SJCRH30 (cell line): ENCODE data around the gene BRSK1. TPM values are rescaled to one million over a fixed set of nuclear protein-coding genes. Genes with fewer than 3 reads are reported as not detected.

Experiments used
- DNase-seq, 2 experiments: peaks; one replicate each; pipeline ENCODE4 v3.0.0-alpha.2; 2015 to 2020
- H3K27ac ChIP-seq: fragments of 250-450 bp; sonication (Bioruptor Pico); 2 replicates; pipeline ENCODE4 v1.5.1; 2020; ENCODE audit warnings: mild to moderate bottlenecking, moderate library complexity
- H3K27me3 ChIP-seq: fragments of 250-450 bp; sonication (Bioruptor Pico); 2 replicates; pipeline ENCODE4 v1.5.1; 2020; ENCODE audit warnings: mild to moderate bottlenecking, moderate library complexity
- H3K36me3 ChIP-seq: fragments of 250-450 bp; sonication (Bioruptor Pico); 2 replicates; pipeline ENCODE4 v1.5.1; 2020; ENCODE audit warnings: mild to moderate bottlenecking, moderate library complexity
- H3K4me1 ChIP-seq: fragments of 250-450 bp; sonication (Bioruptor Pico); 2 replicates; pipeline ENCODE4 v1.5.1; 2020; ENCODE audit warnings: mild to moderate bottlenecking, moderate library complexity
- H3K4me3 ChIP-seq: fragments of 250-450 bp; sonication (Bioruptor Pico); 2 replicates; pipeline ENCODE4 v1.5.1; 2020; ENCODE audit warnings: mild to moderate bottlenecking, moderate library complexity
- H3K9me3 ChIP-seq: fragments of 250-450 bp; sonication (Bioruptor Pico); replicated peaks from 2 replicates; pipeline ENCODE4 v1.5.1; 2020; ENCODE audit warnings: mild to moderate bottlenecking, moderate library complexity
- total RNA-seq: library from RNA; depleted of rRNA; stranded (reverse); fragments of >200 nt; shearing (Covaris generic); gene quantifications from 2 replicates; pipeline ENCODE4 v1.2.3, GENCODE V29; 2014

The BRSK1 gene
- total RNA-seq, 1 experiment from 2014 or later: 13.2 TPM

DNA sequence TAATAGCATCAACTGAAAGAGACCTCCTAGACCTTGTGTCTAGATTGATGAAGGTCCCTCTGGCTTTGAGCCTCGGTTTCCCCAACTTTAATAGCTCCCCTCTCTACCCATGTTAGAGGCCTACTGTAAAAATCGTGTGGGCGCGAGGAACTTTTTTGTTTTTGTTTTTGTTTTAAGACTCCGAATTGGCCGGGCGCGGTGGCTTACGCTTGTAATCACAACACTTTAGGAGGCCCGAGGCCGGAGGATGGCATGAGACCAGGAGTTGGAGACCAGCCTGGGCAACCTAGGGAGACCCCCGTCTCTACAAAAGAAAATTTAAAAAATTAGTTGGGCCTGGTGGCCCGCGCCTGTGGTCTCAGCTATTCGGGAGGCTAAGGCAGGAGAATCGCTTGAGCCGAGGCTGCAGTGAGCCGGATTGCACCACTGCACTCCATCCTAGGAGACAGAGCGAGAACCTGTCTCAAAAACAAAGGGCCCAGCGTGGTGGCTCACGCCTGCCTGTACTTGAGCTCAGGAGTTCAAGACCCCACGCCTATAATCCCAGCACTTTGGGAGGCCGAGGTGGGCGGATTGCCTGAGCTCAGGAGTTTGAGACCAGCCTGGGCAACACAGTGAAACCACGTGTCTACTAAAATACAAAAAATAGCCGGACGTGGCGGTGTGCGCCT is 24.1 kb upstream of the BRSK1 start:
- peak; percentile 35 to 50 for DNase-seq

DNA sequence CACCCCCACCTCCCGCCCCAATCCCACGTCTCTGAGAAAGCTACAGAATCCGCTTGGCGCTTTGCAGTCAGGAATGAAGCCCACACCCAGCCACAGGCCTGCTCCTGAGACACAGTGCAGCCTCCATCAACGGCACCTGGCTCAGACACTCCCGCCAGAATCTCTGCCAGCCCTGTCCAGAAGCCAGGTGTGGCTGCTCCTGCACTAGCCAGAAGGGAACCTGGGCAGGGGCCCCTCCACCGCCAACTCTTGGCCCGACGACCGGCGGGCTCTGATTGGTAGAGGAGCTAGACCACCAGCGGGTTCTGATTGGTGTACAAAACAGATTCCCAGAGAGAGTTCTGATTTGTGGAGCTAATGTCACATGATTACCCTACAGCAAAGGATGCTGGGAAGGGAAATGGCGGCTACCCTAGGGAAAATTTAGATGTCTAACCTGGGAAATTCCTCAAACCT is 22.1 kb upstream of the BRSK1 start:
- DNase-seq: no peak
- H3K27ac ChIP-seq: no peak overlapping the region
- 0 out of 2 replicates have a peak, but pooled peaks cover 2% of the 10 kb centered on the region for H3K9me3 ChIP-seq
- no peaks in the 10 kb centered on the region for H3K36me3 ChIP-seq
- peaks cover 5% of the 10 kb centered on the region; the same call in 1 of the 2 replicates for H3K4me1 ChIP-seq
- H3K27me3 ChIP-seq: no peaks in the 10 kb centered on the region
- no peak overlapping the region for H3K4me3 ChIP-seq

More for the DNA sequence above, 24.1 kb upstream of the BRSK1 start:
- no peaks in the 10 kb centered on the region for H3K27me3 ChIP-seq
- peak overlapping the region; percentile 95 for H3K4me3 ChIP-seq
- H3K4me1 ChIP-seq: peaks cover 5% of the 10 kb centered on the region; the same call in 1 of the 2 replicates
- peak overlapping the region; percentile 79 for H3K27ac ChIP-seq
- no peaks in the 10 kb centered on the region for H3K36me3 ChIP-seq
- H3K9me3 ChIP-seq: no peaks in the 10 kb centered on the region

DNA sequence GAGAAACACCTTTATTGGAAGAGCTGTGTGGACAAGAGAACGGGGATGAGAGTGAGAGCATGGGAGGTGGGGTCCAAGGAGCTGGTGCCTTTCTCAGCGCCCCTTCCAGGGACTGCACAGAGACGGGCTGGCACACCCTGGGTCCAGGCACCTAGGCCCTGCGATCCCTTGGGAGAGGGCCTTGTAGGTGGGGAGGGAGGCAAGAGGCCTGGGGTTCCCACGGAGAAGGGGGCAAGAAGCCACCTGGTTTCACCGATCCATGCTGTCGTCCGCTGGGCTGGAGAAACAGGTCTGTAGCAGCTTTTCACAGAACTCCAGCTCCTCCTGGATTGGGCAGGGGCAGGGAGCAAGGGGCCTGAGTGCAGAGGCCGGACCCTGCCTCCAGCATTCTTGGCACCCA is 21.4 kb upstream of the BRSK1 start:
- Histone ChIP-seq H3K36me3 (no peaks in the 10 kb centered on the region), H3K4me3 (no peak overlapping the region), H3K27ac (no peak overlapping the region), H3K4me1 (peaks cover 2% of the 10 kb centered on the region; the same call in 1 of the 2 replicates), H3K27me3 (no peaks in the 10 kb centered on the region), H3K9me3 (0 out of 2 replicates have a peak, but pooled peaks cover 2% of the 10 kb centered on the region)
- DNase-seq: no peak

DNA sequence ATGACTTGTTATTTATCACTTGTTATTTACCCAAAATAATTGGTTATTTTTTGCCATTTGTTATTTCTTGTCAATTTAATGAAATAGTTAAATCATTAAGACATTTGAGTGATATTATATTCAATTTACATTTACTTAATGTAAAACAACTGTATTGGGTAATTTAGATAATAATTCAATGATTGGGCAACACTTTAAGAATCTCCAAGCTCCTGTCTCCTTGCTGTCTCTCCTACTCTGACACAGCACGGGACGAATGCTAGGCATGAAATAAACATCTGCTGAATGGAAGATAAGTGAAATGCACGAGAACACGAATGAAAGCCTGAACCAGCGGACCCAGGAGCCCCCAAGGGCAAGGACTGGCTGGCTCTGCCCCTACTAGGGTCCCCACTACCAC is 19.3 kb upstream of the BRSK1 start:
- H3K9me3 ChIP-seq: 0 out of 2 replicates have a peak, but pooled peaks cover 2% of the 10 kb centered on the region
- H3K4me1 ChIP-seq: no peaks in the 10 kb centered on the region
- no peaks in the 10 kb centered on the region for H3K27me3 ChIP-seq
- no peak for DNase-seq
- H3K36me3 ChIP-seq: 0 out of 2 replicates have a peak, but pooled peaks cover 3% of the 10 kb centered on the region
- no peak overlapping the region for H3K4me3 ChIP-seq
- H3K27ac ChIP-seq: no peak overlapping the region

DNA sequence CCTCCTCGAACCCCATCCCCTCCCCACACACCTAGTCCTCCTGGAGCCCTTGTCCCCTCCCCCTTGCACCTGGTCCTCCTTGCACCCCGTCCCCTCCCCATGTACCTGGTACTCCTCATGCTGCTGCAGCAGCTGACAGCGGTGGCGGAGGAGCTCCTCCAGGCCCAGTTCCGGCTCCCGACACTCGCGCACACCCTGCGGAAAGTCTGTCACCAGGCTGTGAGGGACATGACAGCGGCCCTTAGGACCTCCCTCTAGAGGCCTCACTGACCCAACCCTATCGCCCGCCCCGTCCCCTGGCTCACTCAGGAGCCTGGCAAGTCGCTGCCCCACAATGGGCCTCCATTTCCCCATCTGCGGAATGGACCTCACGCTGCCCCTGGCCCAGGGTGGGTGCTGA is 18.6 kb upstream of the BRSK1 start:
- Histone ChIP-seq H3K4me1 (no peaks in the 10 kb centered on the region), H3K4me3 (no peak overlapping the region), H3K27me3 (no peaks in the 10 kb centered on the region), H3K36me3 (0 out of 2 replicates have a peak, but pooled peaks cover 3% of the 10 kb centered on the region), H3K27ac (no peak overlapping the region), H3K9me3 (0 out of 2 replicates have a peak, but pooled peaks cover 2% of the 10 kb centered on the region)
- no peak for DNase-seq

DNA sequence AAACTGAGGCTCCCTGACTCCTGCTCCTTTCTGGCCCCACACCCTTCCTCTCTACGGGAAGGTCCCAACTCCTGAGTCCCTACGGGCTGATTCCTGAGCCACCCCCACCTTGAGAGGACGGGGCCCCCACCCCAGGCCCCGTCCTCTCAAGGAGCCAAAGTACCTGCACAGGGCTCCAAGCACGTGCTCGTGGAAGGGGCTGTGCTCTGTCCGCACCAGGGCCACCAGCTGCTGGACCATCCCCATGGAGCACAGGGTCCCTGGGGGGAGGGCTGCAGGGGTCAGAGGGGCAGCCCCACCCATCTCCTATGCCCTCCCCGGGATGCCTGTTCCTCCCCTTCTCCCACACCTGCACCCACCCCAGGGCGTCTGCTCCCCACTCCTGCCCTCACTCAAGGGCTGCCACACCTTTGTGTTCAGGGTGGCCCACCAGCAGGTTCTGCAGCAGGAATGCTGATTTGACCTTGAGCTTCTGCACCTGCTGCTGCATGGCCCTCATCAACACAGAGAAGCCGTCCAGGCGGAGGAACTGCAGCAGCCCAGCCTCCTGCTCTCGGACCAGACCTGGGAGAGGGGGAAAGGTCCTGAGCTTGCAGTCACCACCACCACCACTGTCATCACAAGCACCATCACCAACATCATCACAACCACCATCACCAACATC is 17.9 kb upstream of the BRSK1 start:
- DNase-seq: no peak
- H3K9me3 ChIP-seq: 0 out of 2 replicates have a peak, but pooled peaks cover 2% of the 10 kb centered on the region
- no peak overlapping the region for H3K27ac ChIP-seq
- no peaks in the 10 kb centered on the region for H3K27me3 ChIP-seq
- H3K36me3 ChIP-seq: 0 out of 2 replicates have a peak, but pooled peaks cover 3% of the 10 kb centered on the region
- H3K4me1 ChIP-seq: no peaks in the 10 kb centered on the region
- H3K4me3 ChIP-seq: no peak overlapping the region

DNA sequence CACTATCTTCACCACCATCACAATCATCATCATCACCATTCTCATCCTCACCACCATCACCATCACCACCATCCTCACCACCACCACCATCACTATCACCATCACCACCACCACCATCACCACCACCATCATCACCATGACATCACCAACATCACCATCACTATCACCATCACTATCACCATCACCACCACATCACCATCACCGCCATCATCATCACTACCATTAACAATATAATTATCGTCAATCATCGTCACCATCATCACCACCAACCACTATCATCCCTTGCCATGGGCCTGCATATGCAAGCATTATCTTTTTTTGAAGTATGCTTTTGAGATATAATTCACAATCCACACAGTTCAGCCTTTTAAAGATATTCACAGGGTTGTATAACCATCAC is 17.4 kb upstream of the BRSK1 start:
- Histone ChIP-seq H3K4me1 (no peaks in the 10 kb centered on the region), H3K4me3 (no peak overlapping the region), H3K36me3 (0 out of 2 replicates have a peak, but pooled peaks cover 3% of the 10 kb centered on the region), H3K27ac (no peak overlapping the region), H3K27me3 (no peaks in the 10 kb centered on the region), H3K9me3 (0 out of 2 replicates have a peak, but pooled peaks cover 2% of the 10 kb centered on the region)
- no peak for DNase-seq

DNA sequence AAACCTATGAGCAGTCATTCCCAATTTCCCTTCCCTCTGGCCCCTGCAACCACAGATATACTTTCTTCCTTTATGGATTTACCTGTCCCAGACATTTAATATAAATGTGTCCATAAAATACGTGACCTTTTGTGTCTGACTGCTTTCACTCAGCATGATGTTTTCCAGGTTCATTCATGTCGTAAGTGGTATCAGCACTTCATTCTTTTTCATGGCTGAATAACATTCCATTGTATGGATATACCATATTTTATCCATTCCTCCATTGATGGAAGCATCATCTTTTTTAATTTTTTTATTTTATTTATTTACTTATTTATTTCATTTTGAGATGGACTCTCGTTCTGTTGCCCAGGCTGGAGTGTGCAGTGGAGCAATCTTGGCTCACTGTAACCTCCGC is 17.0 kb upstream of the BRSK1 start:
- no peak for DNase-seq
- no peak overlapping the region for H3K27ac ChIP-seq
- H3K27me3 ChIP-seq: no peaks in the 10 kb centered on the region
- 0 out of 2 replicates have a peak, but pooled peaks cover 3% of the 10 kb centered on the region for H3K36me3 ChIP-seq
- H3K4me1 ChIP-seq: no peaks in the 10 kb centered on the region
- 0 out of 2 replicates have a peak, but pooled peaks cover 2% of the 10 kb centered on the region for H3K9me3 ChIP-seq
- no peak overlapping the region for H3K4me3 ChIP-seq

DNA sequence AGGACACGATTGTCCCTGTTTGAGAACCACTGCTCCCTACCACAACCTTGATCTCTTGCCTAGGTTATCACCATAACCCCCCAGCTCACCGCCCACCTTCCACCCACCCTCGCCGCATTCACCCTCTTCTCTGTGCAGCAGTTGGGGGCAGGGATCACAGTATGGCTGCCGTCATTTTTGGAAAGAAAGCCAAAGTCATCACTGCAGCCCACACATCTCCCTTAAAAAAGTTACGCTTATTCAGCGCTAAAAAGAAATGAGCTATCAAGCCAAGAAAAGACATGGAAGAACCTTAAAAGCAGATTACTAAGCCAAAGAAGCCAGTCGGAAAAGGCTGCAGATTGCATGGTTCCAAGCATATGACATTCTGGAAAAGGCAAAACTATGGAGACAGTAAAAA is 14.5 kb upstream of the BRSK1 start:
- Histone ChIP-seq H3K36me3 (0 out of 2 replicates have a peak, but pooled peaks cover 3% of the 10 kb centered on the region), H3K4me1 (no peaks in the 10 kb centered on the region), H3K27me3 (no peaks in the 10 kb centered on the region), H3K27ac (no peak overlapping the region), H3K9me3 (0 out of 2 replicates have a peak, but pooled peaks cover 2% of the 10 kb centered on the region), H3K4me3 (no peak overlapping the region)
- DNase-seq: no peak

DNA sequence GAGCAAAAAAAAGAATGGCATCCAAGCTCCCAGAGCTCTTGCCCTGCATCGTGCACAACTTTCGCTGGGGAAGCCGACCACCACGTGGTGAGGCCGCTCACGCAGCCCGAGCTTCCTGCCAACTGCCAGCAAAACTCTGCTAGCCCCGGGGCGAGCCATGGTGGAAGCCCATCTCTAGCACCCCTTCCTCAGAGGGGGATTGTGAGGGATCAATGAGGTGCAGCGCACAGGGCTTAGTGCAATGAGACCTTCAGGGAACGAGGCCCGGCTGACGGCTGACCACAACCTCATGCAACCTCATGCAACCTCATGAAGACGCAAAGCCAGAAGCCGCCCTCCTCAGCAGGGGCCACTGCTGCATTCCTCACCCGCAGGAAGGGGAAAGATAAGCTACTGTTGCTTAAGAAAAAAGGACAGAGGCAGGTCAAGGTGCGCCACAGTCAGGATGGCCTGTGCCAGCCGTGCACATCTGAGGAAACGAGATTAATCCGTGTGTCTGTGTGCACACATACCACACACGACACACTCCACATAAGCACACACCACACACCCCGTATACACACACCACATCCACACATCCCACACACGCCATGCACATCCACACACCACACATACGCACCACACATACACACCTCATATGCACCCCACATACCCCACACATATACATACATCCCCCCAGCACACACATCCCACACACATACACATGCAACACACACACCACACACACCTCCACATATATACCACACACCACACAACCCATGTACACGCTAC is 13.4 kb upstream of the BRSK1 start:
- H3K4me3 ChIP-seq: no peak overlapping the region
- H3K9me3 ChIP-seq: 0 out of 2 replicates have a peak, but pooled peaks cover 2% of the 10 kb centered on the region
- H3K4me1 ChIP-seq: no peaks in the 10 kb centered on the region
- no peak for DNase-seq
- no peak overlapping the region for H3K27ac ChIP-seq
- H3K27me3 ChIP-seq: no peaks in the 10 kb centered on the region
- H3K36me3 ChIP-seq: 0 out of 2 replicates have a peak, but pooled peaks cover 3% of the 10 kb centered on the region

DNA sequence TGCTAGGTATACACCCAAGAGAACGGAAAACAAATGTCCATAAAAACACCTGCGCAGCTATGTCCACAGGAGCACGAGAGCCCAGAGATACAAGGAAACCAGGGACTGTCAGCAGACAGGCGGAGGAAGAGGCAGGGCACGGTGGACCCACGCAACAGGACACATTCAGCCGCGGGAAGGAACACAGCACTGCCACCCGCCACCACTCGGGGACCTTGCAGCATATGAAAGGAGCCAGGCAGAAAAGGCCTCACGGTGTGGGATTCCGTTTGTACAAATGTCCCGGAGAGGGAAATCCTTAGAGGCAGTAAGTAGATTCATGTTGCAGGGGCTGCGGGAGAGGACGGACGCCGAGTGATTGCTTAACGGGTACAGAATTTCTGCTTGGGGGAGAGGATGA is 11.7 kb upstream of the BRSK1 start:
- H3K27me3 ChIP-seq: no peaks in the 10 kb centered on the region
- H3K36me3 ChIP-seq: 0 out of 2 replicates have a peak, but pooled peaks cover 3% of the 10 kb centered on the region
- no peak overlapping the region for H3K4me3 ChIP-seq
- no peaks in the 10 kb centered on the region for H3K4me1 ChIP-seq
- no peak for DNase-seq
- no peak overlapping the region for H3K27ac ChIP-seq
- no peaks in the 10 kb centered on the region for H3K9me3 ChIP-seq

DNA sequence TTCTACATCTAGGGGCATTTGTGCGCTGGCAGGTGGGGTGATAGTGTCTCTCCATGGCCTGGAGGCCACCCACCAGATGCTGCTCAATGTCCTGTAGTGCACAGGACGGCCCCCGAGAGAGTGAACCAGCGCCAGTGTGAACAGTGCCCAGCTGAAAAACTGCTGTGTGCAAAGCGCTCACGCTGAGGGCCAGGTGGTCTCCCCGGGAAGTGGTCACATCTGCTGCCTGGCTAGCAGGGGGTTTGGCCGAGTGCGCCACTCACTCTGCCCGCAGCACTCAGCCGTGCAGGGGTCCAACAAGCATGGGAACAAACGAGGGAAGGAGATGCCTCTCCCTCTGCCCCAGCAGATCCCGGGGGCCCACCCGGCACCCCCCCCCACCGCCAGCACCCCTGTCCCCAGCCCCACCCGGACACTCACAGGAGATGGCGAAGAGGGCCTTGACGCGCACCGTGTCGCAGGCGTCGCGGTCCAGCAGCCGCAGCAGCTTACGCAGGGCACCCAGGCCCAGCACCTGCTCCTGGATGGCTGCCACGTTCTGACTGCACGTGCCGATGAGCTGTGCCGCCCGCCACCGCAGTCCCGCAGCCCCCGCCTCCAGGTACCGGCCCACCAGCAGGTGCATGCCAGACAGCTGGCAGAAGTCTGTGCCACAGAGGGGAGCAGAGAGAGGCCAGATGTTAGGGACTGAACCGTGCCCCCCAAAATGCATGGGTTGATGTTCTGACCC is 9.7 kb upstream of the BRSK1 start:
- no peaks in the 10 kb centered on the region for H3K9me3 ChIP-seq
- no peak overlapping the region for H3K4me3 ChIP-seq
- no peak overlapping the region for H3K27ac ChIP-seq
- no peaks in the 10 kb centered on the region for H3K27me3 ChIP-seq
- no peak for DNase-seq
- H3K36me3 ChIP-seq: peaks cover 6% of the 10 kb centered on the region; the same call in 1 of the 2 replicates
- H3K4me1 ChIP-seq: no peaks in the 10 kb centered on the region

DNA sequence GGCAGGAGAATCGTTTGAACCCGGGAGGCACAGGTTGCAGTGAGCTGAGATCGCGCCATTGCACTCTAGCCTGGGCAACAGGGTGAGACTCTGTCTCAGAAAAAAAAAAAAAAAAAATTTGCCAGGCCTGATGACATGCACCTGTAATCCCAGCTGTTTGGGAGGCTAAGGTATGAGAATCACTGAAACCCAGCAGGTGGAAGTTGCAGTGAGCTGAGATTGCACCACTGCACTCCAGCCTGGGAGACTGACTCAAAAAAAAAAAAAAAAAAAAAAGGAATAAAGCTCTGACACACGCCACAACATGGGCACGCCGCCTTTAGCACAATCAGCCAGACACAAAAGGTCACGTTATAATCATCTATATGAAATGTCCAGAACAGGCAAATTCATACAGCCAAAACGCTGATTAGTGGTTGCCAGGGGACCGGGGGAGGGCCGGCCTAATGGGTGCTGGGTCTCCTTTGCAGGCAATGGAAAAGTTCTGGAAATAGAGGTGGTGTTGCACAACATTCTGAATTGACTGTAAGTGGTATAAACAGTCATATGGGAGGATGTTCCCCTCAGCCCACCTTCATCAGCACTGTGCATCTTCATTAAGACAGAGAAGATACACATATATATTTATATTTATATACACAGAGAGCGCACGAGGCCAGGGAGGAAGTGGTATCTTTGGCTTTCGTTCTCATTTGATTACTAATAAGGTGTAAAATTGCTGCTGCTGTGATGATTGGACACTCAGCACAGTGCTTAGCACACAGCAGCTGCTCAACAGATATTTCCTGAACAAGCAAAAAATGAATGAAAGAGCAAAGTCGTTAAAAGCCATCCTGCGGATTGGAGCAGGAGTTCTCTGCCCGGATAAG is 7.7 kb upstream of the BRSK1 start:
- Histone ChIP-seq H3K27me3 (no peaks in the 10 kb centered on the region), H3K9me3 (no peaks in the 10 kb centered on the region), H3K4me3 (no peak overlapping the region), H3K4me1 (peaks cover 5% of the 10 kb centered on the region; the same call in 1 of the 2 replicates), H3K36me3 (peaks cover 6% of the 10 kb centered on the region; the same call in 1 of the 2 replicates), H3K27ac (no peak overlapping the region)
- DNase-seq: no peak
